ENCODE data around the gene EHMT2.
"Not testable (repeated sequence)": the region's sequence is repeated elsewhere in the genome, so short reads cannot be mapped to it uniquely, and the experiment has no call there.

The EHMT2 gene

GRCh38 chr6:31933537-31933936 is 36.0 kb upstream of the EHMT2 start:
- Histone ChIP-seq H3K27me3 (ENCODE audit: control insufficient read depth in 1 of 2, insufficient read depth in 2 of 2, low read length in 2 of 2) (no peaks in the 10 kb centered on the region), H3K27ac (ENCODE audit: low read depth, low read length) (no peak overlapping the region), H3K9me3 (ENCODE audit: control insufficient read depth in 1 of 2, low read length in 2 of 2) (no peaks in the 10 kb centered on the region), H3K4me3 (ENCODE audit: low read depth in 1 of 2, low read length in 2 of 2) (no peak overlapping the region), H3K4me1 (ENCODE audit: control insufficient read depth in 1 of 2, insufficient read depth in 2 of 2, low read length in 2 of 2) (peaks cover 4 to 7% of the 10 kb centered on the region in 2 donors), H3K36me3 (ENCODE audit: control insufficient read depth in 1 of 2, insufficient read depth in 2 of 2, low read length in 2 of 2) (no peaks in the 10 kb centered on the region), H3K9ac (ENCODE audit: low read depth in 1 of 2, low read length in 2 of 2) (no peak overlapping the region)

- H3K4me1 ChIP-seq (ENCODE audit: control insufficient read depth in 1 of 2, insufficient read depth in 2 of 2, low read length in 2 of 2) = peaks cover 17 to 19% of the 10 kb centered on the region in 2 donors
- H3K4me3 ChIP-seq (ENCODE audit: low read depth in 1 of 2, low read length in 2 of 2); H3K27me3 ChIP-seq (ENCODE audit: control insufficient read depth in 1 of 2, insufficient read depth in 2 of 2, low read length in 2 of 2); H3K9me3 ChIP-seq (ENCODE audit: control insufficient read depth in 1 of 2, low read length in 2 of 2); H3K27ac ChIP-seq (ENCODE audit: low read depth, low read length); H3K9ac ChIP-seq (ENCODE audit: low read depth in 1 of 2, low read length in 2 of 2); H3K36me3 ChIP-seq (ENCODE audit: control insufficient read depth in 1 of 2, insufficient read depth in 2 of 2, low read length in 2 of 2): not testable (repeated sequence)
These were observed 34.6 kb upstream of the EHMT2 start for GRCh38 chr6:31932137-31932536.

GRCh38 chr6:31930962-31931361 is 33.5 kb upstream of the EHMT2 start:
- Histone ChIP-seq H3K27ac (ENCODE audit: low read depth, low read length) (no peak overlapping the region), H3K4me3 (ENCODE audit: low read depth in 1 of 2, low read length in 2 of 2) (no peak overlapping the region)

GRCh38 chr6:31928672-31928939 is 31.1 kb upstream of the EHMT2 start:
- peak overlapping the region; percentile 69 to 70 for H3K4me3 ChIP-seq (ENCODE audit: low read depth in 1 of 2, low read length in 2 of 2)
- peak overlapping the region in 1 of 2 donors; percentile 66 for H3K9ac ChIP-seq (ENCODE audit: low read depth in 1 of 2, low read length in 2 of 2)

More at GRCh38 chr6:31930962-31931361, 33.5 kb upstream of the EHMT2 start:
- H3K27me3 ChIP-seq (ENCODE audit: control insufficient read depth in 1 of 2, insufficient read depth in 2 of 2, low read length in 2 of 2) = no peaks in the 10 kb centered on the region
- peaks cover 19 to 20% of the 10 kb centered on the region in 2 donors for H3K4me1 ChIP-seq (ENCODE audit: control insufficient read depth in 1 of 2, insufficient read depth in 2 of 2, low read length in 2 of 2)
- no peak overlapping the region for H3K9ac ChIP-seq (ENCODE audit: low read depth in 1 of 2, low read length in 2 of 2)
- H3K9me3 ChIP-seq (ENCODE audit: control insufficient read depth in 1 of 2, low read length in 2 of 2) = no peaks in the 10 kb centered on the region
- H3K36me3 ChIP-seq (ENCODE audit: control insufficient read depth in 1 of 2, insufficient read depth in 2 of 2, low read length in 2 of 2) = no peaks in the 10 kb centered on the region

GRCh38 chr6:31927863-31928671 is 30.6 kb upstream of the EHMT2 start:
- H3K36me3 ChIP-seq (ENCODE audit: control insufficient read depth in 1 of 2, insufficient read depth in 2 of 2, low read length in 2 of 2) = no peaks in the 10 kb centered on the region
- no peaks in the 10 kb centered on the region for H3K9me3 ChIP-seq (ENCODE audit: control insufficient read depth in 1 of 2, low read length in 2 of 2)
- no peak overlapping the region for H3K27ac ChIP-seq (ENCODE audit: low read depth, low read length)
- no peaks in the 10 kb centered on the region for H3K27me3 ChIP-seq (ENCODE audit: control insufficient read depth in 1 of 2, insufficient read depth in 2 of 2, low read length in 2 of 2)
- H3K4me3 ChIP-seq (ENCODE audit: low read depth in 1 of 2, low read length in 2 of 2) = peak overlapping the region; percentile 69 to 70
- H3K4me1 ChIP-seq (ENCODE audit: control insufficient read depth in 1 of 2, insufficient read depth in 2 of 2, low read length in 2 of 2) = peaks cover 19 to 20% of the 10 kb centered on the region in 2 donors
- peak overlapping the region; percentile 66 to 68 for H3K9ac ChIP-seq (ENCODE audit: low read depth in 1 of 2, low read length in 2 of 2)

More at GRCh38 chr6:31928672-31928939, 31.1 kb upstream of the EHMT2 start:
- peaks cover 19 to 20% of the 10 kb centered on the region in 2 donors for H3K4me1 ChIP-seq (ENCODE audit: control insufficient read depth in 1 of 2, insufficient read depth in 2 of 2, low read length in 2 of 2)
- H3K27me3 ChIP-seq (ENCODE audit: control insufficient read depth in 1 of 2, insufficient read depth in 2 of 2, low read length in 2 of 2) = no peaks in the 10 kb centered on the region
- no peak overlapping the region for H3K27ac ChIP-seq (ENCODE audit: low read depth, low read length)
- no peaks in the 10 kb centered on the region for H3K36me3 ChIP-seq (ENCODE audit: control insufficient read depth in 1 of 2, insufficient read depth in 2 of 2, low read length in 2 of 2)
- H3K9me3 ChIP-seq (ENCODE audit: control insufficient read depth in 1 of 2, low read length in 2 of 2) = no peaks in the 10 kb centered on the region

- Histone ChIP-seq H3K4me1 (ENCODE audit: control insufficient read depth in 1 of 2, insufficient read depth in 2 of 2, low read length in 2 of 2) (peaks cover 19 to 20% of the 10 kb centered on the region in 2 donors), H3K36me3 (ENCODE audit: control insufficient read depth in 1 of 2, insufficient read depth in 2 of 2, low read length in 2 of 2) (no peaks in the 10 kb centered on the region), H3K9ac (ENCODE audit: low read depth in 1 of 2, low read length in 2 of 2) (peak within 1 kb of the TSS; percentile 66 to 68), H3K9me3 (ENCODE audit: control insufficient read depth in 1 of 2, low read length in 2 of 2) (no peaks in the 10 kb centered on the region), H3K4me3 (ENCODE audit: low read depth in 1 of 2, low read length in 2 of 2) (peak within 1 kb of the TSS; percentile 69 to 70), H3K27ac (ENCODE audit: low read depth, low read length) (no peak within 1 kb of the TSS), H3K27me3 (ENCODE audit: control insufficient read depth in 1 of 2, insufficient read depth in 2 of 2, low read length in 2 of 2) (no peaks in the 10 kb centered on the region)
These were observed 29.9 kb upstream of the EHMT2 start, which contains the start of gene C2 for GRCh38 chr6:31927242-31927862. C2 (plus strand) TSS chr6:31927717; CDS start chr6:31927753, 36 bp downstream.

- Histone ChIP-seq H3K9ac (ENCODE audit: low read depth in 1 of 2, low read length in 2 of 2) (no peak overlapping the region), H3K4me3 (ENCODE audit: low read depth in 1 of 2, low read length in 2 of 2) (no peak overlapping the region), H3K27me3 (ENCODE audit: control insufficient read depth in 1 of 2, insufficient read depth in 2 of 2, low read length in 2 of 2) (no peaks in the 10 kb centered on the region), H3K4me1 (ENCODE audit: control insufficient read depth in 1 of 2, insufficient read depth in 2 of 2, low read length in 2 of 2) (peaks cover 7 to 10% of the 10 kb centered on the region in 2 donors), H3K27ac (ENCODE audit: low read depth, low read length) (no peak overlapping the region), H3K9me3 (ENCODE audit: control insufficient read depth in 1 of 2, low read length in 2 of 2) (no peaks in the 10 kb centered on the region), H3K36me3 (ENCODE audit: control insufficient read depth in 1 of 2, insufficient read depth in 2 of 2, low read length in 2 of 2) (no peaks in the 10 kb centered on the region)
These were observed 25.4 kb upstream of the EHMT2 start for GRCh38 chr6:31922942-31923341.

- Histone ChIP-seq H3K27ac (ENCODE audit: low read depth, low read length) (no peak overlapping the region), H3K9me3 (ENCODE audit: control insufficient read depth in 1 of 2, low read length in 2 of 2) (no peaks in the 10 kb centered on the region), H3K4me3 (ENCODE audit: low read depth in 1 of 2, low read length in 2 of 2) (no peak overlapping the region), H3K9ac (ENCODE audit: low read depth in 1 of 2, low read length in 2 of 2) (no peak overlapping the region), H3K27me3 (ENCODE audit: control insufficient read depth in 1 of 2, insufficient read depth in 2 of 2, low read length in 2 of 2) (no peaks in the 10 kb centered on the region), H3K4me1 (ENCODE audit: control insufficient read depth in 1 of 2, insufficient read depth in 2 of 2, low read length in 2 of 2) (no peaks in the 10 kb centered on the region), H3K36me3 (ENCODE audit: control insufficient read depth in 1 of 2, insufficient read depth in 2 of 2, low read length in 2 of 2) (no peaks in the 10 kb centered on the region)
These were observed 23.3 kb upstream of the EHMT2 start for GRCh38 chr6:31920811-31921210.

- Histone ChIP-seq H3K36me3 (ENCODE audit: control insufficient read depth in 1 of 2, insufficient read depth in 2 of 2, low read length in 2 of 2) (no peaks in the 10 kb centered on the region), H3K27me3 (ENCODE audit: control insufficient read depth in 1 of 2, insufficient read depth in 2 of 2, low read length in 2 of 2) (no peaks in the 10 kb centered on the region), H3K9me3 (ENCODE audit: control insufficient read depth in 1 of 2, low read length in 2 of 2) (no peaks in the 10 kb centered on the region), H3K9ac (ENCODE audit: low read depth in 1 of 2, low read length in 2 of 2) (no peak overlapping the region), H3K4me3 (ENCODE audit: low read depth in 1 of 2, low read length in 2 of 2) (no peak overlapping the region), H3K4me1 (ENCODE audit: control insufficient read depth in 1 of 2, insufficient read depth in 2 of 2, low read length in 2 of 2) (no peaks in the 10 kb centered on the region), H3K27ac (ENCODE audit: low read depth, low read length) (no peak overlapping the region)
These were observed 22.3 kb upstream of the EHMT2 start for GRCh38 chr6:31919624-31920303.

- Histone ChIP-seq H3K4me3 (ENCODE audit: low read depth in 1 of 2, low read length in 2 of 2) (no peak overlapping the region), H3K4me1 (ENCODE audit: control insufficient read depth in 1 of 2, insufficient read depth in 2 of 2, low read length in 2 of 2) (no peaks in the 10 kb centered on the region)
These were observed 20.7 kb upstream of the EHMT2 start for GRCh38 chr6:31918069-31918720.

More at GRCh38 chr6:31918069-31918720, 20.7 kb upstream of the EHMT2 start:
- Histone ChIP-seq H3K9ac (ENCODE audit: low read depth in 1 of 2, low read length in 2 of 2) (no peak overlapping the region), H3K9me3 (ENCODE audit: control insufficient read depth in 1 of 2, low read length in 2 of 2) (no peaks in the 10 kb centered on the region), H3K36me3 (ENCODE audit: control insufficient read depth in 1 of 2, insufficient read depth in 2 of 2, low read length in 2 of 2) (no peaks in the 10 kb centered on the region), H3K27me3 (ENCODE audit: control insufficient read depth in 1 of 2, insufficient read depth in 2 of 2, low read length in 2 of 2) (no peaks in the 10 kb centered on the region), H3K27ac (ENCODE audit: low read depth, low read length) (no peak overlapping the region)
